Activated naive CD4-positive, alpha-beta T cell treated with anti-CD3 and anti-CD28 coated beads, Interleukin-2, amount 50 U/mL, for 16 hours (primary cell): ENCODE results near the gene CPM.
"Not testable (repeated sequence)": the region's sequence is repeated elsewhere in the genome, so short reads cannot be mapped to it uniquely, and the experiment has no call there.

Experiments used
- DNase-seq: peaks from one replicate; pipeline ENCODE4 v3.0.0-alpha.2; 2020

The CPM gene

GRCh38 chr12:68823696-68824095 is 109.3 kb downstream of the CPM start:
- DNase-seq: no peak

- DNase-seq: no peak
These were observed 111.4 kb downstream of the CPM start for GRCh38 chr12:68821357-68822188.

- not testable (repeated sequence) for DNase-seq
These were observed 113.5 kb downstream of the CPM start for GRCh38 chr12:68819481-68819880.

GRCh38 chr12:68815928-68816800 is 116.8 kb downstream of the CPM start:
- no peak for DNase-seq

- DNase-seq: no peak
These were observed 117.6 kb downstream of the CPM start for GRCh38 chr12:68815232-68815927.

- no peak for DNase-seq
These were observed 118.3 kb downstream of the CPM start for GRCh38 chr12:68814490-68815231.

GRCh38 chr12:68813242-68813593 is 119.8 kb downstream of the CPM start:
- DNase-seq: no peak

GRCh38 chr12:68812553-68813241 is 120.3 kb downstream of the CPM start:
- no peak for DNase-seq

GRCh38 chr12:68811573-68811972 is 121.4 kb downstream of the CPM start:
- DNase-seq: not testable (repeated sequence)

GRCh38 chr12:68810027-68810389 is 123.0 kb downstream of the CPM start:
- DNase-seq: not testable (repeated sequence)

- no peak for DNase-seq
These were observed 123.6 kb downstream of the CPM start for GRCh38 chr12:68809190-68810026.

GRCh38 chr12:68808388-68809189 is 124.4 kb downstream of the CPM start:
- DNase-seq: peak; percentile 51

- peak; percentile 93 for DNase-seq
These were observed 125.2 kb downstream of the CPM start, which contains the start of gene MDM2 for GRCh38 chr12:68807576-68808387. Gene MDM2, plus strand, starts transcription at chr12:68808177. Its CDS starts 301 bp downstream, at chr12:68808478.

GRCh38 chr12:68807274-68807575 is 125.7 kb downstream of the CPM start:
- DNase-seq: not testable (repeated sequence)

- DNase-seq: no peak
These were observed 126.3 kb downstream of the CPM start for GRCh38 chr12:68806488-68807237.

GRCh38 chr12:68805592-68806120 is 127.3 kb downstream of the CPM start:
- no peak for DNase-seq

- no peak for DNase-seq
These were observed 128.0 kb downstream of the CPM start for GRCh38 chr12:68804657-68805591.
